Hepatocyte (in vitro differentiated cells): Measurements from ENCODE around the gene KLHL42. TPM values are rescaled to one million over a fixed set of nuclear protein-coding genes. Genes with fewer than 3 reads are reported as not detected.
A peak's percentile ranks its signal among the peaks of the same experiment; 100 is the strongest.

Experiments
- DNase-seq: peaks from one replicate; pipeline ENCODE4 v3.0.0-alpha.2; 2016; ENCODE audit warnings: low spot score
- H2AFZ ChIP-seq: fragments of 200-600 bp; sonication (generic); 2 replicates; pipeline ENCODE4 v1.6.0; 2016; ENCODE audit warnings: antibody characterized with exemption, mild to moderate bottlenecking
- H3K27ac ChIP-seq: fragments of 200-600 bp; sonication (generic); 2 replicates; pipeline ENCODE4 v1.5.1; 2016; ENCODE audit warnings: mild to moderate bottlenecking
- H3K27me3 ChIP-seq: fragments of 200-600 bp; sonication (generic); 2 replicates; pipeline ENCODE4 v1.6.1; 2016
- H3K36me3 ChIP-seq: fragments of 200-600 bp; sonication (generic); replicated peaks from 2 replicates; pipeline ENCODE4 v1.5.1; 2016; ENCODE audit warnings: low read depth; ENCODE audit not compliant: insufficient read depth
- H3K4me1 ChIP-seq: fragments of 200-600 bp; sonication (generic); 2 replicates; pipeline ENCODE4 v1.5.1; 2016; ENCODE audit warnings: mild to moderate bottlenecking, moderate library complexity; ENCODE audit not compliant: insufficient read depth
- H3K4me2 ChIP-seq: fragments of 200-600 bp; sonication (generic); 2 replicates; pipeline ENCODE4 v1.6.0; 2016
- H3K4me3 ChIP-seq: fragments of 200-600 bp; sonication (generic); 2 replicates; pipeline ENCODE4 v1.5.1; 2016; ENCODE audit warnings: mild to moderate bottlenecking
- H3K79me2 ChIP-seq: fragments of 200-600 bp; sonication (generic); 2 replicates; pipeline ENCODE4 v1.6.0; 2017; ENCODE audit warnings: mild to moderate bottlenecking
- H3K9me2 ChIP-seq: fragments of 200-600 bp; sonication (generic); replicated peaks from 2 replicates; pipeline ENCODE4 v1.6.0; 2017; ENCODE audit warnings: mild to moderate bottlenecking; ENCODE audit not compliant: insufficient read depth
- H3K9me3 ChIP-seq: fragments of 200-600 bp; sonication (generic); 2 replicates; pipeline ENCODE4 v1.5.1; 2016; ENCODE audit warnings: low read depth, mild to moderate bottlenecking
- H4K20me1 ChIP-seq: fragments of 200-600 bp; sonication (generic); 2 replicates; pipeline ENCODE4 v1.6.0; 2016; ENCODE audit warnings: mild to moderate bottlenecking; ENCODE audit not compliant: insufficient read depth, poor library complexity, severe bottlenecking
- EZH2 ChIP-seq: fragments of 200-600 bp; sonication (generic); IDR thresholded peaks from 2 replicates; pipeline ENCODE4 v1.6.1; 2016; ENCODE audit warnings: antibody characterized with exemption, mild to moderate bottlenecking, borderline replicate concordance
- EZH2phosphoT487 ChIP-seq: fragments of 200-600 bp; sonication (generic); IDR thresholded peaks from one replicate; pipeline ENCODE4 v1.6.1; 2018; ENCODE audit warnings: antibody characterized with exemption, mild to moderate bottlenecking, low read depth, moderate library complexity; ENCODE audit not compliant: unreplicated experiment, severe bottlenecking
- WGBS: methylation state at CpG from one replicate; pipeline ENCODE4 v1.1.6; 2016; ENCODE audit warnings: low lambda C conversion rate; ENCODE audit errors: missing lambda C conversion rate; 5-methylcytosine and 5-hydroxymethylcytosine counted together
- polyA plus RNA-seq: library from polyadenylated mRNA; unstranded; fragments of >200 nt; fragmentation: Nextera tagmentation; extraction: Ambion mirVana; gene quantifications from 2 replicates; pipeline ENCODE4 v1.2.1, GENCODE V29; 2016
- total RNA-seq: library from RNA; depleted of rRNA; stranded (reverse); fragments of >200 nt; gene quantifications from 2 replicates; pipeline ENCODE4 v1.2.3, GENCODE V29; 2014
- TF ChIP-seq, protein P1 (sequence below): fragments of 200-600 bp; sonication (generic); IDR thresholded peaks from 2 replicates; pipeline ENCODE4 v1.5.1; 2016; ENCODE audit warnings: antibody characterized with exemption, mild to moderate bottlenecking; ENCODE audit not compliant: poor library complexity

KLHL42 gene
- 14.4 and 18.3 TPM in 2 replicates for total RNA-seq
- 13.5 and 20.5 TPM in 2 replicates for polyA plus RNA-seq

GRCh38 chr12:27779920-27780611, at the start of gene KLHL42, which contains the start of gene MANSC4:
TSS of gene KLHL42 (plus strand) at chr12:27780233. CDS start at chr12:27780331, 98 bp downstream.
TSS of gene MANSC4 (minus strand) at chr12:27780236. CDS start at chr12:27771276, 8,960 bp downstream.
- H2AFZ ChIP-seq = peak within 1 kb of the TSS; percentile 99
- peak within 1 kb of the TSS; percentile 99 for H3K27ac ChIP-seq
- peaks cover 46% of the 10 kb centered on the region for H3K79me2 ChIP-seq
- peak within 1 kb of the TSS; percentile 93 for H3K4me3 ChIP-seq
- 2% methylated on average over 30 of the region's 92 CpGs for WGBS
- peak within 1 kb of the TSS; percentile 99 for H3K4me2 ChIP-seq
- TF ChIP-seq EZH2phosphoT487 (no peak), EZH2 (no peak)
- TF ChIP-seq, protein P1, sequence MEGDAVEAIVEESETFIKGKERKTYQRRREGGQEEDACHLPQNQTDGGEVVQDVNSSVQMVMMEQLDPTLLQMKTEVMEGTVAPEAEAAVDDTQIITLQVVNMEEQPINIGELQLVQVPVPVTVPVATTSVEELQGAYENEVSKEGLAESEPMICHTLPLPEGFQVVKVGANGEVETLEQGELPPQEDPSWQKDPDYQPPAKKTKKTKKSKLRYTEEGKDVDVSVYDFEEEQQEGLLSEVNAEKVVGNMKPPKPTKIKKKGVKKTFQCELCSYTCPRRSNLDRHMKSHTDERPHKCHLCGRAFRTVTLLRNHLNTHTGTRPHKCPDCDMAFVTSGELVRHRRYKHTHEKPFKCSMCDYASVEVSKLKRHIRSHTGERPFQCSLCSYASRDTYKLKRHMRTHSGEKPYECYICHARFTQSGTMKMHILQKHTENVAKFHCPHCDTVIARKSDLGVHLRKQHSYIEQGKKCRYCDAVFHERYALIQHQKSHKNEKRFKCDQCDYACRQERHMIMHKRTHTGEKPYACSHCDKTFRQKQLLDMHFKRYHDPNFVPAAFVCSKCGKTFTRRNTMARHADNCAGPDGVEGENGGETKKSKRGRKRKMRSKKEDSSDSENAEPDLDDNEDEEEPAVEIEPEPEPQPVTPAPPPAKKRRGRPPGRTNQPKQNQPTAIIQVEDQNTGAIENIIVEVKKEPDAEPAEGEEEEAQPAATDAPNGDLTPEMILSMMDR = no peak
- no peaks in the 10 kb centered on the region for H3K36me3 ChIP-seq
- peak; percentile 85 for DNase-seq
- peaks cover 16% of the 10 kb centered on the region for H3K4me1 ChIP-seq
- no peaks in the 10 kb centered on the region for H3K9me2 ChIP-seq
- H3K9me3 ChIP-seq = no peaks in the 10 kb centered on the region
- H3K27me3 ChIP-seq = no peaks in the 10 kb centered on the region
- no peaks in the 10 kb centered on the region for H4K20me1 ChIP-seq

DNA sequence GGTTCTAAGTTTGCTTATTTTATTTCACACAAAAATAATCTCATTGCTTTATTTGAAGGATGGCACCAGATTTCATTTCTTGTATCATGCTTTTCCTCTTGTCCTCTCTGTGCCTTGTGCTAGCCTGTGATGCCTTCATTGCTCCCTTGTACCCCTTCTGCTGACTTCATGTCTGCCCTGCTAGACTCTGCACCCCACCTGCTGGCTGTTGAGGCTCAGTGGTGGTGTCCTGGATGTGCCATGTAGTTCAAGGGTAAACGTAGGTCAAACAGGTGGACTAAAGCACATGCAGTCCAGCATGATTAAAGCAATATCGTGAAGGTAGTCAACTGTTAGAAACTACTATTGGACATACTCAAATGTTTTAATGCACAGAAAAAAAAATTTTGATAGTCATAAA, 47.8 kb upstream of the KLHL42 start:
- no peak overlapping the region for H3K27ac ChIP-seq
- no peak overlapping the region for H3K4me3 ChIP-seq
- H3K4me1 ChIP-seq = no peaks in the 10 kb centered on the region
- no peaks in the 10 kb centered on the region for H3K9me2 ChIP-seq
- no peaks in the 10 kb centered on the region for H3K36me3 ChIP-seq
- 81% methylated on average over 2 of the region's 2 CpGs for WGBS
- H2AFZ ChIP-seq = no peak overlapping the region
- H3K79me2 ChIP-seq = no peaks in the 10 kb centered on the region
- no peak overlapping the region for H3K4me2 ChIP-seq
- no peaks in the 10 kb centered on the region for H3K27me3 ChIP-seq
- peak; percentile 20 for DNase-seq
- no peaks in the 10 kb centered on the region for H3K9me3 ChIP-seq
- no peaks in the 10 kb centered on the region for H4K20me1 ChIP-seq
- TF ChIP-seq, protein P1 = peak; percentile 19
- TF ChIP-seq EZH2phosphoT487 (no peak), EZH2 (no peak)

GRCh38 chr12:27733052-27733656, 46.9 kb upstream of the KLHL42 start:
- no peak overlapping the region for H3K27ac ChIP-seq
- H3K27me3 ChIP-seq = no peaks in the 10 kb centered on the region
- peak; percentile 45 for DNase-seq
- no peaks in the 10 kb centered on the region for H3K9me2 ChIP-seq
- H3K4me2 ChIP-seq = no peak overlapping the region
- H3K9me3 ChIP-seq = no peaks in the 10 kb centered on the region
- H4K20me1 ChIP-seq = no peaks in the 10 kb centered on the region
- H3K79me2 ChIP-seq = no peaks in the 10 kb centered on the region
- 37% methylated on average over 3 of the region's 3 CpGs for WGBS
- H3K4me3 ChIP-seq = no peak overlapping the region
- H2AFZ ChIP-seq = no peak overlapping the region
- TF ChIP-seq EZH2phosphoT487 = no peak
- TF ChIP-seq, protein P1 = peak; percentile 91
- no peak for TF ChIP-seq EZH2
- no peaks in the 10 kb centered on the region for H3K36me3 ChIP-seq
- no peaks in the 10 kb centered on the region for H3K4me1 ChIP-seq
